ENCODE data around the gene CYP27B1. TPM values are rescaled to one million over a fixed set of nuclear protein-coding genes. Genes with fewer than 3 reads are reported as not detected.

The CYP27B1 gene
- total RNA-seq, 1 donor from 2014 or later, result 5.2 TPM

DNA sequence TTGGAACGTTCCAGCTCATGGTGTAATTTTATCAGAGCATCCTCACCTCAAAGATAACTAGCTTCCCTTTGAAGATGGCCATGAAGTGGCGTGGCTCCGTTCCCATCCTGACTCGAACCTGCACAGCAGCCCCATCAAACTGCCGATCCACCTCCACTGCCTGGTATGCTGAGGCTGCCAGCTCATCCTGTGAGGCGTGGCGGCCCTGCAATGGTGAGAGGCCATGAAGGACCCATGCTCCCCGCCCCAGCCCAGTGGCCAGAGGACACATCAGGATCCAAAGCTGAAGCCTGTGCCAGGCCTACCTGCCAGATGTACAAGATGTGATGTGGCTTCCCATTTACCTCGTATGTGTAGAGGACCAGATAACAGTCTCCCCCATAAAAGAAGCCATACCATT lies 40.4 kb upstream of the CYP27B1 start:
- TF ChIP-seq, protein P1, sequence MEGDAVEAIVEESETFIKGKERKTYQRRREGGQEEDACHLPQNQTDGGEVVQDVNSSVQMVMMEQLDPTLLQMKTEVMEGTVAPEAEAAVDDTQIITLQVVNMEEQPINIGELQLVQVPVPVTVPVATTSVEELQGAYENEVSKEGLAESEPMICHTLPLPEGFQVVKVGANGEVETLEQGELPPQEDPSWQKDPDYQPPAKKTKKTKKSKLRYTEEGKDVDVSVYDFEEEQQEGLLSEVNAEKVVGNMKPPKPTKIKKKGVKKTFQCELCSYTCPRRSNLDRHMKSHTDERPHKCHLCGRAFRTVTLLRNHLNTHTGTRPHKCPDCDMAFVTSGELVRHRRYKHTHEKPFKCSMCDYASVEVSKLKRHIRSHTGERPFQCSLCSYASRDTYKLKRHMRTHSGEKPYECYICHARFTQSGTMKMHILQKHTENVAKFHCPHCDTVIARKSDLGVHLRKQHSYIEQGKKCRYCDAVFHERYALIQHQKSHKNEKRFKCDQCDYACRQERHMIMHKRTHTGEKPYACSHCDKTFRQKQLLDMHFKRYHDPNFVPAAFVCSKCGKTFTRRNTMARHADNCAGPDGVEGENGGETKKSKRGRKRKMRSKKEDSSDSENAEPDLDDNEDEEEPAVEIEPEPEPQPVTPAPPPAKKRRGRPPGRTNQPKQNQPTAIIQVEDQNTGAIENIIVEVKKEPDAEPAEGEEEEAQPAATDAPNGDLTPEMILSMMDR (IDR thresholded peaks at IDR 0.05; ENCODE audit: insufficient read depth, low read length, poor library complexity, severe bottlenecking), result no peak
- H3K27me3 ChIP-seq (ENCODE audit: control insufficient read depth, insufficient read depth, low read length), result no peaks in the 10 kb centered on the region
- peaks cover 1% of the 10 kb centered on the region for H3K36me3 ChIP-seq (ENCODE audit: control insufficient read depth, insufficient read depth, low read length)
- no peak overlapping the region for H3K4me3 ChIP-seq (ENCODE audit: low read depth, low read length)
- DNase-seq (ENCODE audit: low read depth), result no peak

DNA sequence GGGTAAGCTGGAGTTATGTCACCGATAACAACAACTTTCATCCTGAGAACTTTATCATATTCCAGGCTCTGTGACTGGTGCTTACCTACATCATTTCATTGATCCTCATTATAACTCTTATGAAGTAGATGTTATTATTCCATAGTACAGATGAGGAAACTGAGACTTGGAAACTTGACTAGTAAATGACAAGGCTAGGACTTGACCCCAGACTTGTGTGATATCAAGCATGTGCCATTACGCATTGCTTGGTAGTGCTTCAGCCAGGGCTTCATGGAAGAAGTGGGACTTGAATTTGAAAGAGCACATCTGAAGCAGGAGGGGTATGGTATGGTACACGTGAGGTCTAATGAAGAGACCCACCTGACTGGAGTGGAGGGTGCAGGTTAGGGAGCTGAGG lies 39.8 kb upstream of the CYP27B1 start:
- Histone ChIP-seq H3K36me3 (ENCODE audit: control insufficient read depth, insufficient read depth, low read length) (peaks cover 1% of the 10 kb centered on the region), H3K27me3 (ENCODE audit: control insufficient read depth, insufficient read depth, low read length) (no peaks in the 10 kb centered on the region), H3K4me3 (ENCODE audit: low read depth, low read length) (no peak overlapping the region)
- TF ChIP-seq, protein P1 (IDR thresholded peaks at IDR 0.05; ENCODE audit: insufficient read depth, low read length, poor library complexity, severe bottlenecking), result no peak
- DNase-seq (ENCODE audit: low read depth), result no peak

DNA sequence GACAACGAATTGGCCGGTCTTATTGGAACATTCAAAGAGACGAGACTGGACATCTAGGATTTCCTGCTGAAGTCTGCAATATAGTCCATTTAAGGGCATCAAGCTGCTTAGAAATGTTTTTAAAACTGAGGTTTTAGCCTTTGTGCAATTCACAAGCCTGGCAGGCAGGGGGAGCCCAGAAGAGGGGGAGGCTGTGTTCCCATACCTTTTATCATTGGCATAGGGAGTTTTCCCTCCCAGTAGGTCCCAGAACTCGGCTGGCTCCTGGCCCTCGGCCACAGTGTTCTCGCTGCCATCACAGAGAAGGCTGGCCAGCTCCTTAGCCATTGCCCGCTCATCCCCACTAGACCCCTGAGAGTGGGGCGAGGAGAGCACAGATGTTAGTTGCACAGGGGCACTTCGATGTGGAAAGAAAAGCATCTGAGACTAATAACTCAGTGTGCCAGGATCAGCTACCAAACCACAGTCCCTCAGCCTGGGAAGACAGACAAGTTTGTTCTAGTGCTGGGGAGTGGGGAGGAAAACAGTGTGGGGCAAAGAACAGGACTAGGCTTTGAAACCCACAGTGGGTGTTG lies 36.5 kb upstream of the CYP27B1 start:
- DNase-seq (ENCODE audit: low read depth), result no peak
- TF ChIP-seq, protein P1 (IDR thresholded peaks at IDR 0.05; ENCODE audit: insufficient read depth, low read length, poor library complexity, severe bottlenecking), result peak; percentile 84
- Histone ChIP-seq H3K27me3 (ENCODE audit: control insufficient read depth, insufficient read depth, low read length) (no peaks in the 10 kb centered on the region), H3K36me3 (ENCODE audit: control insufficient read depth, insufficient read depth, low read length) (peaks cover 1% of the 10 kb centered on the region), H3K4me3 (ENCODE audit: low read depth, low read length) (no peak overlapping the region)

DNA sequence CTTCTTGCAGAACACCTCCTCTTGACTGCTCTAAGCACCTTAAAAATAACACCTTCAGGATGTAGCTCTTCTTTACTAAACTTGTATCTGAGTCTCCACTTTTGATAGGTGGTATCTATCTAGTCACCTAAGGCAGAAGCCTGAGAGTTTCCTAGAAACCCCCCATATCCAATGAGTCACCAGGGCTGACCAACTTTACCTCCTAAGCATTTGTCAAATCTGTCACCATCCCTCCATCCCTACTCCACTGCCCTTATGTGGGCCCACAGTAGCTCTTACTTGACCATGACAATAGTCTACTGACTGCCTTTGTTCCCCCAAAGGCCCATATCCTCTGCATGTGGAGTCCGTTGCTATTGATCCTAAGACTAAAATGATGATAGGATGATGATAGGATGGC lies 35.7 kb upstream of the CYP27B1 start:
- Histone ChIP-seq H3K4me3 (ENCODE audit: low read depth, low read length) (no peak overlapping the region), H3K27me3 (ENCODE audit: control insufficient read depth, insufficient read depth, low read length) (no peaks in the 10 kb centered on the region), H3K36me3 (ENCODE audit: control insufficient read depth, insufficient read depth, low read length) (no peaks in the 10 kb centered on the region)
- DNase-seq (ENCODE audit: low read depth), result no peak
- TF ChIP-seq, protein P1 (IDR thresholded peaks at IDR 0.05; ENCODE audit: insufficient read depth, low read length, poor library complexity, severe bottlenecking), result no peak

DNA sequence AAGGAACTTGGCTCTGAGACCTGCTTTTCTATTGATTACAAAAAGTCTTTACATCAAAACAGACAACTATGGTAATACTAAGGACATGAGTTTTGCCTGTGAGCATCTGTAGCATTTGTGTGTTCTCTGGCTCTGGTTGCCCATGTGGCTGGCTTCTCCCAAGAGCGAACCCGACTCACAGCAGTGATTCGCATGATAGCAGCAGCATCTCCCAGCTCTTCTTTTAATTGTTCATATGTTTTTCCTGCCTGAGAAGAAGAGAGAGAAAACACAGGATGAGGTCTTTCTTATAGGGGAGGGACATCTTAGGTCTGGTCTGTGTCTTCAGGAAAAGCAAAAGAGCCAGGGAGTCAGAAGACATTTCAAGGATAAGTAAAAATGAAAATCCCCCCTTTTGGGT lies 34.1 kb upstream of the CYP27B1 start:
- no peak for DNase-seq (ENCODE audit: low read depth)
- H3K27me3 ChIP-seq (ENCODE audit: control insufficient read depth, insufficient read depth, low read length), result no peaks in the 10 kb centered on the region
- TF ChIP-seq, protein P1 (IDR thresholded peaks at IDR 0.05; ENCODE audit: insufficient read depth, low read length, poor library complexity, severe bottlenecking), result no peak
- H3K36me3 ChIP-seq (ENCODE audit: control insufficient read depth, insufficient read depth, low read length), result no peaks in the 10 kb centered on the region
- no peak overlapping the region for H3K4me3 ChIP-seq (ENCODE audit: low read depth, low read length)

DNA sequence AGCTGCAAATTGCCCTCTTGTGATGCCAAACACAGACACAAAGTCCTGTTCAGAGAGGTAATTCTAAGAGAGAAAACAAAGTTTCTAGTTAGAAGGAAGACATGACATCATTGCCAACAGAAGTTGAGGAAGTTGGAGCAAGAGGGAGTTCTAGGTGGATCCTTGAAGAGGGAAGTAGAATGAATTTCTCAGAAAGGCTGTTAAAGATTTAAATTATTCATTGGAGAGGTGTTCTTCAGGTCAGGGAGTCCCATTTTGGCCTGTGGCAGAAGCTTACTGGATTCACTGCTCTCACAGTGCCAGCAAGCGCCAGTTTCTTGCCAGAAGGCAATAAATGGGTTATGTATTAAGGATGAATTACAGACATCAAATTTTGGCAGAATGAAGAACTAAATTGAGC lies 31.1 kb upstream of the CYP27B1 start:
- no peaks in the 10 kb centered on the region for H3K27me3 ChIP-seq (ENCODE audit: control insufficient read depth, insufficient read depth, low read length)
- H3K4me3 ChIP-seq (ENCODE audit: low read depth, low read length), result no peak overlapping the region
- DNase-seq (ENCODE audit: low read depth), result no peak
- TF ChIP-seq, protein P1 (IDR thresholded peaks at IDR 0.05; ENCODE audit: insufficient read depth, low read length, poor library complexity, severe bottlenecking), result no peak
- no peaks in the 10 kb centered on the region for H3K36me3 ChIP-seq (ENCODE audit: control insufficient read depth, insufficient read depth, low read length)

Data from kidney epithelial cell (primary cell).